GM12878 (cell line): ENCODE data around the gene TMEM52. TPM values are rescaled to one million over a fixed set of nuclear protein-coding genes. Genes with fewer than 3 reads are reported as not detected.

Experiments
- ATAC-seq: fragments of 200-7000 bp; cut with Tn5 transposase; 3 replicates; pipeline ENCODE4 v1.9.1; 2020; ENCODE audit warnings: mild to moderate bottlenecking, moderate library complexity
- BruUV-seq: library from RNA; stranded (reverse); fragments of 400-500 nt; replicated peaks from 2 replicates; lab custom pipeline; 2021; lab: Mats Ljungman, UMichigan
- CTCF ChIA-PET: fragments of 300-600 bp; sonication (Branson Sonifier 250); formaldehyde crosslinking; extraction: SDS; loops from one replicate; lab custom pipeline; 2021; ENCODE audit warnings: inconsistent platforms; lab: Yijun Ruan, JAX
- POLR2A ChIA-PET: fragments of 350-600 bp; formaldehyde crosslinking; extraction: SDS; loops from one replicate; lab custom pipeline; 2021; ENCODE audit warnings: inconsistent platforms; lab: Charles Lee
- RAD21 ChIA-PET: fragments of 300-600 bp; sonication (Branson Sonifier 250); formaldehyde crosslinking; loops from one replicate; lab custom pipeline; 2023; ENCODE audit warnings: antibody characterized with exemption; ENCODE audit not compliant: unreplicated experiment; lab: Charles Lee
- SMC1A ChIA-PET: fragments of 300-600 bp; sonication (Branson Sonifier 250); formaldehyde crosslinking; loops from one replicate; lab custom pipeline; 2023; ENCODE audit not compliant: unreplicated experiment, uncharacterized antibody; lab: Charles Lee
- DNase-seq: peaks from one replicate; pipeline ENCODE4 v3.0.0-alpha.2; 2011; ENCODE audit warnings: low read depth, low spot score
- FAIRE-seq: peaks from 3 replicates; lab custom pipeline; 2011; peaks lifted over from hg19 to GRCh38; lab: Jason Lieb, UNC
- H2AFZ ChIP-seq: 2 replicates; pipeline ENCODE4 v1.6.0; 2011; ENCODE audit warnings: low read depth, low read length, control low read depth; ENCODE audit not compliant: control insufficient read depth
- H3K27ac ChIP-seq: 2 replicates; pipeline ENCODE4 v1.5.1; 2011; ENCODE audit warnings: control low read depth; ENCODE audit not compliant: control insufficient read depth, insufficient read depth
- H3K27me3 ChIP-seq, 2 experiments: replicated peaks in 1 of 2; 2 replicates each; pipeline versions ENCODE4 v1.6.0 to v1.6.1; 2011; ENCODE audit warnings: low read length in 1 of 2; ENCODE audit not compliant: control insufficient read depth in 2 of 2, insufficient read depth in 2 of 2
- H3K36me3 ChIP-seq, 2 experiments: 2 replicates each; pipeline ENCODE4 v1.5.1; 2011; ENCODE audit warnings: low read length in 1 of 2; ENCODE audit not compliant: control insufficient read depth in 2 of 2, insufficient read depth in 2 of 2
- H3K4me1 ChIP-seq: 2 replicates; pipeline ENCODE4 v1.6.1; 2011; ENCODE audit warnings: mild to moderate bottlenecking, low read length, moderate library complexity, mixed read lengths; ENCODE audit not compliant: control insufficient read depth, insufficient read depth
- H3K4me2 ChIP-seq: 2 replicates; pipeline ENCODE4 v1.6.0; 2011; ENCODE audit warnings: control low read depth; ENCODE audit not compliant: control insufficient read depth, insufficient read depth
- H3K4me3 ChIP-seq: fragments of 200-600 bp; sonication (generic); 2 replicates; pipeline ENCODE4 v1.5.1; 2016
- H3K79me2 ChIP-seq: 2 replicates; pipeline ENCODE4 v1.6.0; 2011; ENCODE audit warnings: low read length; ENCODE audit not compliant: control insufficient read depth, insufficient read depth
- H3K9ac ChIP-seq: 2 replicates; pipeline ENCODE4 v1.8.0; 2011; ENCODE audit warnings: low read length, control low read depth, mixed read lengths; ENCODE audit not compliant: control insufficient read depth, insufficient read depth
- H3K9me3 ChIP-seq: replicated peaks from 3 replicates; pipeline ENCODE4 v1.5.1; 2011; ENCODE audit warnings: mild to moderate bottlenecking, low read length; ENCODE audit not compliant: control insufficient read depth, insufficient read depth
- H4K20me1 ChIP-seq: 2 replicates; pipeline ENCODE4 v1.6.0; 2011; ENCODE audit not compliant: control insufficient read depth, insufficient read depth
- EZH2 ChIP-seq: IDR thresholded peaks from 2 replicates; pipeline ENCODE4 v1.6.1; 2012; ENCODE audit warnings: low read depth, mild to moderate bottlenecking, control low read depth, inconsistent platforms, low read length, borderline replicate concordance; ENCODE audit not compliant: control insufficient read depth
- IRF5 ChIP-seq: fragments of 450-650 bp; IDR thresholded peaks from 2 replicates; pipeline ENCODE4 v1.6.1; 2017; ENCODE audit warnings: borderline replicate concordance
- JUND ChIP-seq: IDR thresholded peaks from 2 replicates; pipeline ENCODE4 v1.6.1; 2012; ENCODE audit warnings: low read depth, mild to moderate bottlenecking, low read length, improper control_type of control experiment, moderate library complexity
- MLLT1 ChIP-seq: fragments of 450-650 bp; IDR thresholded peaks from 2 replicates; pipeline ENCODE4 v1.6.1; 2016; ENCODE audit warnings: mild to moderate bottlenecking
- RB1 ChIP-seq: fragments of 450-650 bp; formaldehyde crosslinking; IDR thresholded peaks from 2 replicates; pipeline ENCODE4 v1.6.1; 2017; ENCODE audit warnings: mild to moderate bottlenecking, borderline replicate concordance
- SMARCA5 ChIP-seq: fragments of 450-650 bp; IDR thresholded peaks from 2 replicates; pipeline ENCODE4 v1.6.1; 2017; ENCODE audit warnings: mild to moderate bottlenecking
- WGBS: methylation state at CpG from one replicate; pipeline ENCODE4 v1.1.6; 2016; ENCODE audit warnings: low lambda C conversion rate; ENCODE audit not compliant: insufficient replicate concordance, insufficient coverage; ENCODE audit errors: missing lambda C conversion rate; 5-methylcytosine and 5-hydroxymethylcytosine counted together
- in situ Hi-C: fragments of 300-500 bp; cut with MboI; formaldehyde crosslinking; loops from 9 replicates; pipeline ENCODE4 v1.14.3; 2018; ENCODE audit warnings: mixed read lengths
- intact Hi-C: fragments of 100-400 bp; cut with micrococcal nuclease; formaldehyde crosslinking; loops from one replicate; pipeline ENCODE4 v1.14.2; 2022; ENCODE audit not compliant: unreplicated experiment
- polyA plus RNA-seq, 11 experiments: library from polyadenylated mRNA; depleted of rRNA in 4 of 11; unstranded in 6 of 11; stranded (reverse) in 5 of 11; fragments of >200 nt; fragmentation: Nextera tagmentation in 4 of 11; fragmentation: Illumina TruSeq in 1 of 11; extraction: Ambion mirVana in 4 of 11; extraction: Trizol in 1 of 11; gene quantifications; 1 replicate in 1 of 11; 2 replicates in 10 of 11; pipeline versions ENCODE4 v1.2.1 to v1.2.3, GENCODE V29; 2011 to 2016; ENCODE audit warnings: inconsistent platforms in 2 of 11, missing spikeins in 2 of 11, low read depth in 1 of 11
- total RNA-seq, 4 experiments: library from RNA; depleted of rRNA in 3 of 4; stranded (reverse); fragments of >200 nt in 3 of 4; fragmentation: Illumina TruSeq in 1 of 4; extraction: Trizol in 1 of 4; gene quantifications; 2 replicates each; pipeline versions ENCODE4 v1.2.1 to v1.2.3, GENCODE V29; 2013 to 2021

TMEM52 gene
- total and polyA plus RNA-seq, 10 of the 15 experiments (the other 5 are each of a cell fraction or from before 2014, with no cell fraction given) = 0.17 to 0.33 (median 0.24) TPM; not detected in 7

GRCh38 chr1:1922956-1923833, 4.1 kb upstream of the TMEM52 start:
- no peak overlapping the region for H2AFZ ChIP-seq
- FAIRE-seq (no peak), DNase-seq (no peak), ATAC-seq (no peak)
- BruUV-seq = no TSS peak
- no peak overlapping the region for H3K4me2 ChIP-seq
- ChIA-PET SMC1A (no interaction called here), POLR2A (no interaction called here), CTCF (no interaction called here), RAD21 (no interaction called here)
- H3K9me3 ChIP-seq = no peaks in the 10 kb centered on the region; the same call in 2 of the 3 replicates
- intact Hi-C loops (no loop called here), in situ Hi-C loops (no loop called here)
- H3K27me3 ChIP-seq = no peaks in the 10 kb centered on the region
- H3K27ac ChIP-seq = no peak overlapping the region
- H3K9ac ChIP-seq = no peak overlapping the region
- peaks cover 7% of the 10 kb centered on the region for H3K4me1 ChIP-seq
- no peaks in the 10 kb centered on the region for H4K20me1 ChIP-seq
- no peaks in the 10 kb centered on the region for H3K79me2 ChIP-seq
- TF ChIP-seq IRF5 (no peak), JUND (no peak), MLLT1 (no peak), EZH2 (no peak), RB1 (no peak), SMARCA5 (no peak)
- H3K4me3 ChIP-seq = no peak overlapping the region
- 44% methylated on average over 29 of the region's 29 CpGs for WGBS
- no peaks in the 10 kb centered on the region for H3K36me3 ChIP-seq
